HG03442 (cell line): ENCODE results near the gene INAFM1.

Source experiments
- ATAC-seq: cut with Tn5 transposase; IDR thresholded peaks from one replicate; pipeline ENCODE4 v1.9.1; 2021; ENCODE audit warnings: mild to moderate bottlenecking, moderate library complexity; ENCODE audit not compliant: unreplicated experiment

Gene INAFM1

DNA sequence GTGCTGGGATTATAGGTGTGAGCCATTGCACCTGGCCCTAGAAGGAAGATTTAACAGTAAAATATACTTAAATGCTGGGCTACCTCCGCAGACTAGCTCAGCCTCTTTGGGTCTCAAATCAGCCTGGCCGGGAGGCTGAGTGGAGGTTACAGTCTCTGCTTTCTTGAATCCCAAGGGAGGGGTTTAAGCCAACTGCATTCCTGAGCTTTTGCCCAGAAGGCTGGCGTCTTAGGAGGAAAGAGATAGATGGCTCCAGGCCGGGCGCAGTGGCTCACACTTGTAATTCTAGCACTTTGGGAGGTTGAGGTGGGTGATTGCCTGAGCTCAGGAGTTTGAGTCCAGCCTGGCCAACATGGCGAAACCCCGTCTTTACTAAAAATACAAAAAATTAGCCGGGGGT lies 34.4 kb downstream of the INAFM1 start:
- no peak for ATAC-seq

DNA sequence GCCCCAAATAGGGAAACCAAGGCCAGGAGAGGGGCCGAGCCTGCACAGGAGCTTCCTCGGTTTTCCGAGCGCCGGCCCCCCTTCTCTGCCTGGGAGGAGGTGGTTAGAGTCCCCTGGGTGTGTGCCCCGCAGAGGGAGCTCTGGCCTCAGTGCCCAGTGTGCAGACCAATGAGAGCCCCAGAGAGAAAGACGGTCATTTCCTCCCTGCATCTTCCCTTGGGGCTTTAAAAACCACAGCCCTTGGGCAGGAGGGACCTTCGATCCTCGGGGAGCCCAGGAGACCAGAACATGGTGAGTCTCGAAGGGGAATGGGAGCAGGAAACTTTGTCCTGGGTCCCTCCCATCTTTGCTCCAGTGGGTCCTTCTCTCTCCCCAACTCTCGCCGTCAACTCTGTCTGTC lies 34.9 kb downstream of the INAFM1 start, which contains the start of gene C5AR1:
Gene C5AR1, plus strand, starts transcription at position 254 of the 400 bp plus-strand sequence. Its CDS starts 35 bp downstream, at position 289.
- ATAC-seq: no peak

DNA sequence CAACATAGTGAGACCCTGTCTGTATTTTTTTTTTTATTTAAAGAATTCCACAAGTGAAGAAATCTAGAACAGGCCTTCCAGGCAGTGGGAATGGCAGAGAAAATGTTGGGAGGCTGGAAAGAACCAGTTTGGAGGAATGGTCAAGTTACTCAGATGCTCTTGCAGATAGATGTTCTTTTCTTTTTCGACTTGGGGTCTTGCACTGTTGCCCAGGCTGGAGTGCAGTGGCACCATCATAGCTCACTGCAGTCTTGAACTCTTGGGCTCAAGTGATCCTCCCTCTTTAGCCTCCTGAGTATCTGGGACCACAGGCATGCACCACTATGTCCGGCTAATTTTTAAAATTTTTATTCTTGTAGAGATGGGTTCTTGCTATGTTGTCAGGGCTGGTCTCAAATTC lies 35.6 kb downstream of the INAFM1 start:
- no peak for ATAC-seq

DNA sequence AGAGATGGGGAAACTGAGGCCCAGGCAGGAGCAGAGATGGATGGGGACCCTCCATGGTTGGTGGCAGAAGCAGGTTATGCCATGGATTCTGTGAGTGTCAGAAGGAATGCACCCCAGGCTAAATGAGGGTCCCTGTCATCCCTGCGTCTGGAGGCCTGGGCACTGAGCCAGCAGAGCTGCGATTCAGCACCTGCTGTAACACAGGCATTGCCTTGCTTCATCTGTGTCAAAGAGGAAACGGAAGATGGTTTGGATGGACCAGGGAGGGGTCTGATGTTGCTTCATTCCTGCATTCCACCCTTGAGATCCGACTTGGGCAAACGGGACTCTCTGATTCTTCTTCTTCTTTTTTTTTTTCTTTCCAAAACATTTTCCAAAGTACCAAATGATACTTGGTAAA lies 36.1 kb downstream of the INAFM1 start:
- no peak for ATAC-seq

DNA sequence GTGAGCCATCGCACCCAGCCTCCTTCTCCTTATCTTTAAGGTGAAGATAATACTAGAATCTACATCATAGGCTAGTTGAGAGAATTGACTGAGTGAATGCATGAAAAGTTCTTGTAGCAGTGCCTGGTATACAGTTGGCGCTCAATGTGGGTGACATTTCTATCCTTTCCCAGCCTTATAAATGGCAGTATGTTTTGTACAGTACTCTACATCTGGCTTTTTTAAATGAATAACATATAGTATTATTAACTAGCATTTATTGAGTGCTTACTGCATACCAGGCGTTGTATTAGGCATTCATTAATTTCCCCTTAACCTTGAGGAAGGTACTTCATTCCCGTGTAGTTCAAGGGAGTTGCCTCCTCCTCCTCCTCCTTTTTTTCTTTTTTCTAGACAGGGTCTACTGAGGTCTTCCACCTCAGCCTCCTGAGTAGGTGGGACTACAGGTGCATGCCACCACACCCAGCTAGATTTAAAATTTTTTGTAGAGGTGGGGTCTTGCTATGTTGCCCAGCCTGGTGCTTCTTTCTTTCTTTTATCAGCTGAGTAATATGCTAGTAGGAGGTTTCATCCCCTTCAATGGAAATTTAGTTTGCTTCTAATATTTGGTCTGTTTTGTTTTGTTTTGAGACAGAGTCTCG lies 37.8 kb downstream of the INAFM1 start:
- ATAC-seq: no peak

DNA sequence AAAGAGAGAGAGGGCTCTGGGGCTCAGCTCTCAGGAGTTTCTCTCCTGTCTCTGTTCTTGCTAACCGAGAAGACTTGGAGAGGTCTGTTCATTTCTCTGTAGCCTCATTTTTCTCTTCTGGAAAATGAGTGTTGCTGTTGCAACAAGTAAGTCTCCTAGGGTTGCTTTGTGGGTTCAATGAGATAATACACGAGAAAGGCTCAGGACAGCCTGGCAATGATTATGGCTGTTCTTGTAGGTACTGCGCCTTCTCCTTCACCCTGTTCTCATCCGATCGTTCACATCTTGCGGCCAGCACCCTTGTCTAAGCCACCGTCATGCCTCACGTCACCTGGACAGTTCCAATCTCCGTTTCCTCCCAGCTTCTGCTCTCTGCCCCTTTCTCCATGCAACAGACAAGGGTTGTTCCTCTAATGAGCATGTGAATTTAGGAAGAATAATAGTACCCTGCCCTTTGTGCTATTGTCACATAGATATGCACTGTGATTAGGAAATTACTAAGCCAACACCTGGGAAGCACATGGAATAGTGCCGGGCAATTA lies 39.1 kb downstream of the INAFM1 start:
- no peak for ATAC-seq

DNA sequence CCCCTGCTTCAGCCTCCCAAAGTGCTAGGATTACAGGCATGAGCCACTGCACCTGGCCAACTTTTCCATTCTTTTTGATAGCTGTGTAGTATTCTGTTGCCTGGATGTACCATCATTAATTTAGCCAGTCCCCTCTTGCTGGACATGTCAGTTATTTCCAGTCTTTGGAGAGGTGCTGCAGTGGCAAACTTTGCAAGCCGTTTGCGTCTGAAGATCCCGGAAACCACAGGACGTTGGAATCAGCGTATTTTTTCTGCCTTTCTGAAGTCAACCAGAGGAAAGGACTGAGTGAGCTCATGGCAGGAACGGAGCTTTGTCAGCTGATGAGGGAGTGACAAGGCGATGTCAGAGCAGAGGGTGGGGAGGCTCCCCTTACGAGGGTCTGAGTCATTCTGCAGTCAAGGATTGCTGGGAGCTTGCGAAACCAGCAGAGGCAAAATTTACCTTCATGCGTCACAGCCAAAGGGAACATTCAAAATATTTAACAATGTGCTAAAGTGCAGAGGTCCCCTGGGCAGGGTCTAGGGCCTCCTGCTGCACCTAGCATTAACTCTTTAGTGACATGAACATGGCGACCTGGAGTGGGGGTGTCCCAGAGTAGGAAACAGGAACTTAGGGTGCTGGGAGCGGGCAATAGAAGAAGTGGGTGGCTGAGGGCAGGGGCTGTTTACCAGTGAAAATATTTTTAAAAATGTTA lies 40.6 kb downstream of the INAFM1 start:
- no peak for ATAC-seq

DNA sequence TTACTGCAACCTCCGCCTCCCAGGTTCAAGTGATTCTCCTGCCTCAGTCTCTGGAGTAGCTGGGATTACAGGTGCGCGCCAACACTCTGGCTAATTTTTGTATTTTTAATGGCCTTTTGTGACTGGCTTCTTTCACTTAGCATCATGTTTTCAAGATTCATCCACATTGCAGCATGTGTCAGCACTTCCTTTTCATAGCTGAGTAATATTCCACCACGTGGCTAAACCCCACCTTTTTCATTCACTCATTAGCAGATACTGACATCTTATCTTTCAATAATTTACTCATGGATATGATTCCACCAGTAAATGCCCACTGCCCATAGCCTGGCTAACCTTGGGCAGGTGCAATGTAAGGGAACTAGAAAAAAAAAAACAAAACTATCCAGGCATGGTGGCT lies 41.8 kb downstream of the INAFM1 start:
- ATAC-seq: no peak

DNA sequence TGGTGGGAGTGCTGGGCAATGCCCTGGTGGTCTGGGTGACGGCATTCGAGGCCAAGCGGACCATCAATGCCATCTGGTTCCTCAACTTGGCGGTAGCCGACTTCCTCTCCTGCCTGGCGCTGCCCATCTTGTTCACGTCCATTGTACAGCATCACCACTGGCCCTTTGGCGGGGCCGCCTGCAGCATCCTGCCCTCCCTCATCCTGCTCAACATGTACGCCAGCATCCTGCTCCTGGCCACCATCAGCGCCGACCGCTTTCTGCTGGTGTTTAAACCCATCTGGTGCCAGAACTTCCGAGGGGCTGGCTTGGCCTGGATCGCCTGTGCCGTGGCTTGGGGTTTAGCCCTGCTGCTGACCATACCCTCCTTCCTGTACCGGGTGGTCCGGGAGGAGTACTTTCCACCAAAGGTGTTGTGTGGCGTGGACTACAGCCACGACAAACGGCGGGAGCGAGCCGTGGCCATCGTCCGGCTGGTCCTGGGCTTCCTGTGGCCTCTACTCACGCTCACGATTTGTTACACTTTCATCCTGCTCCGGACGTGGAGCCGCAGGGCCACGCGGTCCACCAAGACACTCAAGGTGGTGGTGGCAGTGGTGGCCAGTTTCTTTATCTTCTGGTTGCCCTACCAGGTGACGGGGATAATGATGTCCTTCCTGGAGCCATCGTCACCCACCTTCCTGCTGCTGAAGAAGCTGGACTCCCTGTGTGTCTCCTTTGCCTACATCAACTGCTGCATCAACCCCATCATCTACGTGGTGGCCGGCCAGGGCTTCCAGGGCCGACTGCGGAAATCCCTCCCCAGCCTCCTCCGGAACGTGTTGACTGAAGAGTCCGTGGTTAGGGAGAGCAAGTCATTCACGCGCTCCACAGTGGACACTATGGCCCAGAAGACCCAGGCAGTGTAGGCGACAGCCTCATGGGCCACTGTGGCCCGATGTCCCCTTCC lies 45.5 kb downstream of the INAFM1 start:
- no peak for ATAC-seq

DNA sequence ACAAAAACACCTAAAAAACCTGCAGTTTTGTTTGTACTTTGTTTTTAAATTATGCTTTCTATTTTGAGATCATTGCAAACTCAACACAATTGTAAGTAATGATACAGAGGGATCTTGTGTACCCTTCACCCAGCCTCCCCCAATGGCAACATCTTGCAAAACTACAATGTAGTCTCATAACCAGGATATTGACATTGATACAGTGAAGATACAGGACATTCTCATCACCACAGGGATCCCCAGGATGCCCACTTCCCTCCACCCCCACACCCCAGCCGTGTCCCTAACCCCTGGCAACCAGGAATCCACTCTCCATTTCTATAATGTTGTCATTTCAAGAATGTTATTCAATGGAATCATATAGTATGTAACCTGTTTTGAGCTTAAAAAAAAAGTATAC lies 46.9 kb downstream of the INAFM1 start:
- ATAC-seq: no peak

DNA sequence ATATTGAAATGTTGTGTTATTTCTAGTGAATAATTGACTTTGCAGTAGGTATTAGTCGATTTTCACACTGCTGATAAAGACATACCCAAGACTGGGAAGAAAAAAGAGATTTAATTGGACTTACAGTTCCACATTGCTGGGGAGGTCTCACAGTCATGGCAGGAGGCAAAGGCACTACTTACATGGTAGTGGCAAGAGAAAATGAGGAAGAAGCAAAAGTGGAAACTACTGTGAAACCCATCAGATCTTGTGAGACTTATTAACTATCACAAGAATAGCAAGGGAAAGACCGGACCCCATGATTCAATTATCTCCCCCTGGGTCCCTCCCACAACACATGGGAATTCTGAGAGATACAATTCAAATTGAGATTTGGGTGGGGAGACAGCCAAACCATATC lies 47.4 kb downstream of the INAFM1 start:
- no peak for ATAC-seq

DNA sequence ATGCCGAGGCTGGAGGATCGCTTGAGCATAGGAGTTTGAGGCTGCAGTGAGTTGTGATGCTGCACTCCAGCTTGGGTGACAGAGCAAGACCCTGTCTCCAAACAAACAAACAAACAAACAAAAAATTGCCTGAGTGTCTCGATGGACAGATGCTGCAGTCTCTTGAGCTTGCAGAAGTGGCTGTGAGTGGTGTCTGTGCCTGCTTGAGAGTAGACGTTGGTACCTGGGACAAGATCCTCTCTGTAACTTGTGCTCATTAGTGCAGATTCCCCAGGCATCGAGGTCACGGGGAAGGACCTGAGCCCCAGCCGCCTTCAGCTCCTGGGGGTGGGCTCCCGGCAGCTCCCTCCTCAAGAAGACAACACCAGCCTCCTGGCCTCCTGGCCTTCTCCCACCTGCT lies 48.7 kb downstream of the INAFM1 start:
- ATAC-seq: no peak

DNA sequence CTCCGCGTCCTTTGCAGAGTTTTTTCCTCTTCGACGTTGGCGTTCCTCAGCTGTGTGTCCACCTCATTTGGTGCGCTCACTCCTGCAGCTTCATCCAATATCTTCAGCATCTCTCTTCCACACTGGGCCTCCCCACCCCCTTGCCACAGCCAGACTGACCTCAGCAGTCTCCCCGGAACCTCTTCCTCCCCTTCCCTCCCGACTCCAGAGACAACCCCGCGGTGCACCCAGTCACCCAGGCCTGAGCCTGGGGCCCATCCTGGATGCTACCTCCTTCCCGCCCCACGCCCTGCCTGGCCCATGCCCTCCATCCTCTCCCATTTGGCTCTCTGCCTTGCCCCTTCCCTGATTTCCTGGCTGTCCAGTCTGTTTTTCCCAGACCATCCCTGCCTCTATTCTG lies 49.2 kb downstream of the INAFM1 start:
- no peak for ATAC-seq

DNA sequence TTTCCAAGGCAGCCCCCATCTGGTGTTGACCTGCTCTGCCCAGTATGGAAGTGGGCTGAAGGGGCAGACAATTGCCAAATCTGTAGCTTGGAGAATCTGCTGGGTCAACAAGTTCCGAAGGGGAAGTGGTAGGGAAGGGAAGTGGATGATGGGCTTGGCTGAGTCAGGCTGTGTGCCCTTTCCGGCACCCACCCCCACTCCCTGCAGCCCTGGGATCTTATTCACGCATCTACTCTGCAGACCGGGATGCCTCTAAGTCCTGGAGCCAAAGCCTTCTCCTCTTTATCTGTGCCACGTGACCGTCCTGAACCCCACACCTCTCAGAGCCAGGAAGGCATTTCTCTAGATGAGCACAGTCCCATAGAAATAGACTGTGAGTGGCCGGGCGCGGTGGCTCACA lies 49.8 kb downstream of the INAFM1 start:
- ATAC-seq: no peak
